Endothelial cell of umbilical vein (primary cell): ENCODE results near the gene ABCC4.

Experiments
- EZH2 ChIP-seq: IDR thresholded peaks from 2 replicates; pipeline ENCODE4 v1.6.1; 2012; ENCODE audit warnings: borderline replicate concordance, low read depth, mild to moderate bottlenecking, moderate library complexity, low read length, inconsistent platforms; ENCODE audit not compliant: severe bottlenecking
- MYC ChIP-seq: IDR thresholded peaks from one replicate; pipeline ENCODE4 v1.6.1; 2011; ENCODE audit warnings: mild to moderate bottlenecking, low read depth, low read length
- POLR2A ChIP-seq: IDR thresholded peaks from 2 replicates; pipeline ENCODE4 v1.6.1; 2012; ENCODE audit warnings: low read depth, mild to moderate bottlenecking, control low read depth, low read length
- POLR2AphosphoS5 ChIP-seq: IDR thresholded peaks from 2 replicates; pipeline ENCODE4 v1.6.1; 2012; ENCODE audit warnings: low read depth, mild to moderate bottlenecking, control low read depth, low read length, moderate library complexity; ENCODE audit not compliant: insufficient read depth
- TF ChIP-seq, protein P1 (sequence below), 2 donors: IDR thresholded peaks; 1 replicate in 1 of 2; 2 replicates in 1 of 2; pipeline ENCODE4 v1.5.1; 2011; ENCODE audit warnings: low read length in 2 of 2, mild to moderate bottlenecking in 2 of 2, moderate library complexity in 2 of 2, control low read depth in 1 of 2, inconsistent platforms in 1 of 2, low read depth in 1 of 2; ENCODE audit not compliant: insufficient read depth in 1 of 2; ENCODE audit errors: extremely low read depth in 1 of 2

DNA sequence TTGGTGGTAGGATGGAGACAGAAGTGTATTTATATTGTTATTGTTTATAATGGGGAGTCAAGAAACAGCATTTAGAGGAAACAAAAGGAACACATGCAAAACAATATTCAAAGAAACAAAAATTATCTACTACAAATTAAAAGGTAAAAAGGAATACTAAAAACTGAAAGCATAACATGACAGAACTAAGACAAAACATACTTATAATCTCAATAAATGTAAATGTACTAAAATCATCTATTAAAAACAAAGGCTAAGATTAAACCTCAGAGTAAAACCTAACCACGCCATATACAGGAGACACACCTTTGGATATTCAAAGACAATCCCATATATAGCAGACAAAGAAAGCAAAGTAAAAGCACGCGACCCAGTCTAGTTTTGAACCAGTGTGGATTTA is 273.6 kb downstream of the ABCC4 start:
- TF ChIP-seq, protein P1, sequence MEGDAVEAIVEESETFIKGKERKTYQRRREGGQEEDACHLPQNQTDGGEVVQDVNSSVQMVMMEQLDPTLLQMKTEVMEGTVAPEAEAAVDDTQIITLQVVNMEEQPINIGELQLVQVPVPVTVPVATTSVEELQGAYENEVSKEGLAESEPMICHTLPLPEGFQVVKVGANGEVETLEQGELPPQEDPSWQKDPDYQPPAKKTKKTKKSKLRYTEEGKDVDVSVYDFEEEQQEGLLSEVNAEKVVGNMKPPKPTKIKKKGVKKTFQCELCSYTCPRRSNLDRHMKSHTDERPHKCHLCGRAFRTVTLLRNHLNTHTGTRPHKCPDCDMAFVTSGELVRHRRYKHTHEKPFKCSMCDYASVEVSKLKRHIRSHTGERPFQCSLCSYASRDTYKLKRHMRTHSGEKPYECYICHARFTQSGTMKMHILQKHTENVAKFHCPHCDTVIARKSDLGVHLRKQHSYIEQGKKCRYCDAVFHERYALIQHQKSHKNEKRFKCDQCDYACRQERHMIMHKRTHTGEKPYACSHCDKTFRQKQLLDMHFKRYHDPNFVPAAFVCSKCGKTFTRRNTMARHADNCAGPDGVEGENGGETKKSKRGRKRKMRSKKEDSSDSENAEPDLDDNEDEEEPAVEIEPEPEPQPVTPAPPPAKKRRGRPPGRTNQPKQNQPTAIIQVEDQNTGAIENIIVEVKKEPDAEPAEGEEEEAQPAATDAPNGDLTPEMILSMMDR (IDR thresholded peaks at IDR 0.05; ENCODE audit: extremely low read depth in 1 of 2, insufficient read depth in 1 of 2, low read depth in 1 of 2, low read length in 2 of 2) = no peak
- TF ChIP-seq POLR2A (no peak), EZH2 (no peak), MYC (no peak), POLR2AphosphoS5 (no peak)
